ENCODE data around the gene IRF3.

Gene IRF3

DNA sequence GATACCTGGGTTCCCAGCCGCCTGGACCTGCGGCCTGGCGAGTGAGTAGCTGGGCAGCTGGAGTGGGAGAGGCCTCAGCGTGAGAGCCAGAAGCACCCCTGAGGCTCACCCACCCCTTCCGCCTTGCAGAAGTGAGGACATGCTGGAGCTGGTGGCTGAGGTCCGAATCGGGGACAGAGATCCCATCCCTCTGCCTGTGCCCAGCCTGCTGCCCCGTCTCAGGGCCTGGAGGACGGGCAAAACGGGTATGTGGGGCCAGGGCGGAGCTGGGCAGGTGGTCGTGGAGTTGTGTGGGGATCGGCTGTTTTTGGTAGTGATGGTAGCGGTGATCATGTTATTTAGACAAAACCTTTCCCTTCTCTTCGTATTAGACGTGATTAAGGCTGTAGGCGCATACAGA is 19.1 kb downstream of the IRF3 start:
- no peak for DNase-seq (ENCODE audit: low read depth, low spot score)

GRCh38 chr19:49645995-49646394 is 19.7 kb downstream of the IRF3 start:
- no peak for DNase-seq (ENCODE audit: low read depth, low spot score)

- DNase-seq (ENCODE audit: low read depth, low spot score) = no peak
Observed at GRCh38 chr19:49645592-49645991, 20.1 kb downstream of the IRF3 start.

GRCh38 chr19:49643466-49643865 is 22.2 kb downstream of the IRF3 start:
- DNase-seq (ENCODE audit: low read depth, low spot score) = no peak

DNA sequence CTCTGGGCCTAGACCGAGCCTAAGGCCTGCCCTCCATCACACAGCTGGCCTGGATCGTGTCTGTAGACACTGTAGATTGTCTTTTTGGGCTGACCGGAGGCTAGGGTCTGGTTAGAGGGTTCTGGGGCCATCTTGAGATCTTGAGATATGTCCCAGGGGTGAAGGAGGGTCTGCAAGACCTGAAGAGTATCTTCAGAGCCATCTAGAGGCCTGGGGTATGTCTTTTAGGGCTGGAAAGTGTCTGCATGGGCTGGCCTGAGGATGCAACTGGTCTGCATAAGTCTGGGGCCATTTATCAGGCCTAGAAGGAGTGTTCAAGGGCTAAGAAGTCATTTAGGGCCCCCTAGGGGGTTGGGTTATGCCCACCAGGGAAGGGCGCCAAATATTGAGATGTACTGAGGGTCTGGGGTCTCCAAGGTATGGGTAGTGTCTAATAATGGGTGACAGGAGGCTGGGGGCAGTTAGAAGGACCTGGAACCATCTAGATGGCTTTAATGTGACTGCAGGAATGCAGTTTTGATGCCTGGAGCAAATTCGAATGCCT is 23.1 kb downstream of the IRF3 start:
- DNase-seq (ENCODE audit: low read depth, low spot score) = no peak

GRCh38 chr19:49641688-49642491 is 23.8 kb downstream of the IRF3 start, which contains the start of gene SCAF1:
TSS of gene SCAF1 (plus strand) at chr19:49642209. CDS start at chr19:49645027, 2,818 bp downstream.
- peak; percentile 100 for DNase-seq (ENCODE audit: low read depth, low spot score)

GRCh38 chr19:49640113-49640898 is 25.4 kb downstream of the IRF3 start, which contains the start of gene RRAS:
TSS of gene RRAS (minus strand) at chr19:49640143. CDS start at chr19:49640098, 45 bp downstream.
- peak; percentile 100 for DNase-seq (ENCODE audit: low read depth, low spot score)

DNA sequence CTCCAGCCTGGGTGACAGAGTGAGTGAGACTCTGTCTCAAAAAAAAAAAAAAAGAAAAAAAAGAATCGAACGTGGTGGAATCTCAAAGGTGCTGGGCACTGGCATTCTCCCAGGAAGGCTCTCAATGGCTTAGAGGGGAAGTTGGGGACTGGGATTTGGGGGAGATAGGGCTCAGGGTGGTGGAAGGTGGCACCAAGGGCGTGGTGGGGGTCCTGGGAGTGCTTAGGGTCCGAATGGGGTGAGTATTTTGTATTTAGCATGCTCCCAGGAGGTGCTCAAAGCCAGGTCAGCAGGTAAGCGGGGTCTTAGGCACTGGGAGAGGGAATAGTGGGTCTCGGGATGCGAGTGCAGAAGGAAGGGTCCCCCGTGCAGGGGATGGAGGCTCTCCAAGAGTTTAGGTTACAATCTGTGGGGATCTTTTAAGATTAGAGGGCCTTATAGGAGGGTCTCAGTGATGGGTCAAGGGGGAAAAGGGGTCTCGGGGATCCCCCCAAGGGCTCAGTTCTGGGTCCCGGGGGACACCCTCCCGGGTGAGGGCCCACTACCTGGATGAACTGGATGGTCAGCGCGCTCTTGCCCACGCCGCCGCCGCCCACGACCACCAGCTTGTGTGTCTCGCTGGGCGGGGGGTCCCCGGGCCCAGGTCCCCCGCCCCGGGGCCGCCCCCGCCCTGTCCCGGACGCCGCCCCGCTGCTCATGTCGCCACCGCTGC is 26.1 kb downstream of the IRF3 start:
- DNase-seq (ENCODE audit: low read depth, low spot score) = peak; percentile 28

GRCh38 chr19:49637821-49638738 is 27.6 kb downstream of the IRF3 start:
- DNase-seq (ENCODE audit: low read depth, low spot score) = peak; percentile 81

GRCh38 chr19:49636233-49636932 is 29.3 kb downstream of the IRF3 start:
- DNase-seq (ENCODE audit: low read depth, low spot score) = no peak

GRCh38 chr19:49635530-49636232 is 30.0 kb downstream of the IRF3 start:
- DNase-seq (ENCODE audit: low read depth, low spot score) = peak; percentile 40

DNA sequence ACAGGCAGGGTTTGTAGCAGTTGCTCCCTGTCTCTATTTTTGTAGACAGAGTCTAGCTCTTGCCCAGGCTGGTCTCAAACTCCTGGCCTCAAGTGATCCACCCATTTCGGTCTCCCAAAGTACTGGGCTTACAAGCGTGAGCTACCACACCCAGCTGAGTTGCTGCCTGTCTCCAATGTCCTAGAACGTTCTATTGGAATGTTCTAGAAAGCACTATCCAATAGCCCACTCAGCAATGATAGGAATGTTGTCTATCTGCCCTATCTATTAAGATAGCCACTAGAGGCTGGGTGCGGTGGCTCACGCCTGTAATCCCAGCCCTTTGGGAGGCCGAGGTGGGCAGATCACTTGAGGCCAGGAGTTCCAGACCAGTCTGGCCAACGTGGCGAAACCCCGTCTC is 32.4 kb downstream of the IRF3 start:
- peak; percentile 13 for DNase-seq (ENCODE audit: low read depth, low spot score)

DNA sequence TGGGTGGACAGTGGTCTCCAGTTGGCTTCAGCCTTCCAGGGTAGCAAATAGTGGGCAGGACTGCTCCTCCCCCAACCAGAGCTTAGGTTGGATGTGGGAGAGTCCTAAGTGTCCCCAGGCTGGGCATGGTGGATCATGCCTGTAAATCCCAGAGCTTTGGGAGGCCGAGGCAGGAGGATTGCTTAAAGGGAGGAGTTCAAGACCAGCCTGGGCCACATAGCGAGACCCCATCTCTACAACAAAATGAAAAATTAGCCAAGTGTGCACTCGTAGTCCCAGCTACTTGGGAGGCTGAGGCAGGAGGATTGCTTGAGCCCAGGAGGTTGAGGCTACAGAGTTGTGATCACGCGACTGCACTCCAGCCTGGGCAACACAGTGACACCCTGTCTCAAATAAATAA is 33.1 kb downstream of the IRF3 start:
- DNase-seq (ENCODE audit: low read depth, low spot score) = no peak

GRCh38 chr19:49631610-49632192 is 34.0 kb downstream of the IRF3 start:
- no peak for DNase-seq (ENCODE audit: low read depth, low spot score)

DNA sequence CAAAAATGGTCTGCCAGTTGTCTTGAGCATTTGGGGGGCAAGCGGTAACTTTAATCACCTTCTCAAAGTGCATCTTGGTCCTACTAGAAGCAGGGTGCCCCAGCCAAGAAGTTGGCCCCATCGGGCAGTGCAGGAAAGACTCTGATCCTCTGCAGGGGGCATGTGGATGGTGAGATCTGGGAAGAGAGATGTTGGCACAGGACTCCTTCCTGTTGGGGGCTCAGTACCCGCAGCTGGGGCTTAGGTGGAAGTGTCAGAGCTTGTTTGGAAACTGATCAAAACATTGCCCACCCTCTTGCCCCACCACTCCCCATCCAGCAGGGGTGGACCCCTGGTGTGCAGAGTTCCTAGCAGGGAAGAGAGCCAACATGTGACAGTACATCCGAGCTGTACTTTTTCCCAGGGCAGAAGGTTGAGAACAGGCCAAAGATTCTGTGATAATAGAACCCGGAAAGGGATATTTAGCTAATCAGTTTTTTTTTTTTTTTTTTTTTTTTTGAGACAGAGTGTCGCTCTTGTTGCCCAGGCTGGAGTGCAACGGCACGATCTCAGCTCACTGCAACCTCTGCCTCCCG is 34.6 kb downstream of the IRF3 start:
- peak; percentile 12 for DNase-seq (ENCODE audit: low read depth, low spot score)

- no peak for DNase-seq (ENCODE audit: low read depth, low spot score)
Observed at GRCh38 chr19:49629659-49630058, 36.0 kb downstream of the IRF3 start.

- no peak for DNase-seq (ENCODE audit: low read depth, low spot score)
Observed at GRCh38 chr19:49626226-49626625, 39.4 kb downstream of the IRF3 start.
